ENCODE measurements around the gene TMEM98. TPM values are rescaled to one million over a fixed set of nuclear protein-coding genes. Genes with fewer than 3 reads are reported as not detected.

Gene TMEM98
- total and polyA plus RNA-seq, 2 of the 4 experiments (the other 2 are of a cell fraction) = 173 to 195 TPM

DNA sequence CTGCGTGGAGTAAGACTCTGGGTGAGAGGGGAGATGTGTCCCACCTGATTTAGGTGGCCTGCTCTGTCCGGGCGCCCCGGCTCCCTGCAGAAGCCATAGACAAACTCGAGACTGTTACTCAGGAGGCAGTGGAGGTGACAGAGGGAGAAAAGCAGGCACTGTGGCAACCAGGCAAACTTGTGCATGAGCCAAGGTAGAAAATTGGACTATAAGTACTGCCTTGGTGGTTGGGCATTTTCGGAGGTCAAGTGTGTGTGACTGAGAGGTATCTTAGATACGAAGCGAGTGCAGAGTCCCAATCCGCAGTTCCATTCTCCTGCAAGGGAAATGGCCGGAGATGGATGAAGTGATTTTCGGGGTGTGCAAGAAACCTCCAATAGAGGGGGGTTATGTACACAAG lies 36.6 kb downstream of the TMEM98 start:
- H2AK5ac ChIP-seq (ENCODE audit: low read depth, low read length) = no peak overlapping the region
- H2AFZ ChIP-seq (replicated peaks; ENCODE audit: low read length, poor library complexity) = no peak overlapping the region
- dilution Hi-C loops (cut with HindIII; ENCODE audit: low sequenced_read_pairs, unreplicated experiment) = no loop called here
- H2BK120ac ChIP-seq (ENCODE audit: low read depth, low read length) = no peak overlapping the region
- H3K9me1 ChIP-seq (ENCODE audit: insufficient read depth, low read length) = no peaks in the 10 kb centered on the region
- H4K91ac ChIP-seq (ENCODE audit: insufficient read depth, low read depth, low read length) = no peak overlapping the region
- no peak overlapping the region for H2AK9ac ChIP-seq (replicated peaks; ENCODE audit: low read depth, low read length, poor library complexity)
- no peak overlapping the region for H3K9ac ChIP-seq (ENCODE audit: low read depth, low read length)
- POLR2A ChIA-PET (ENCODE audit: unreplicated experiment) = no interaction called here
- H3K36me3 ChIP-seq (ENCODE audit: control insufficient read depth, insufficient read depth, low read length) = no peaks in the 10 kb centered on the region
- no peak overlapping the region for H3K23ac ChIP-seq (ENCODE audit: low read depth, low read length)
- ATAC-seq (ENCODE audit: low read depth) = no peak
- H4K5ac ChIP-seq (ENCODE audit: low read depth, low read length) = no peak overlapping the region
- no peaks in the 10 kb centered on the region for H4K20me1 ChIP-seq (ENCODE audit: insufficient read depth, low read length)
- no peaks in the 10 kb centered on the region for H3K79me1 ChIP-seq (ENCODE audit: low read depth in 1 of 2, low read length in 2 of 2)
- no peak overlapping the region for H3K4ac ChIP-seq (ENCODE audit: low read depth, low read length)
- in situ Hi-C loops (cut with MboI; ENCODE audit: low sequenced_read_pairs) = no loop called here
- intact Hi-C loops (cut with micrococcal nuclease) = no loop called here
- 67% methylated on average over 9 of the region's 11 CpGs; no CpG with 5 or more reads in 1 of the 2 experiments for WGBS, 2 experiments (ENCODE audit: extremely low coverage in 2 of 2, insufficient read length in 1 of 2)
- no peak overlapping the region for H2BK5ac ChIP-seq (ENCODE audit: low read depth, low read length, poor library complexity, severe bottlenecking)
- no peak overlapping the region for H3K4me2 ChIP-seq (ENCODE audit: low read depth, low read length)
- H2BK15ac ChIP-seq (ENCODE audit: low read depth, low read length) = no peak overlapping the region
- no peak overlapping the region for H4K8ac ChIP-seq (ENCODE audit: low read depth in 2 of 2, low read length in 2 of 2)
- BruUV-seq (replicated peaks) = no TSS peak
- no peak overlapping the region for H2BK20ac ChIP-seq (ENCODE audit: low read depth, low read length)
- H3K27me3 ChIP-seq (ENCODE audit: control insufficient read depth, insufficient read depth, low read length) = peaks cover 3% of the 10 kb centered on the region; the same call in 1 of the 2 replicates
- no peaks in the 10 kb centered on the region for H3K4me1 ChIP-seq (ENCODE audit: control insufficient read depth, insufficient read depth, low read length)
- CTCF ChIA-PET = no interaction called here
- H3K56ac ChIP-seq (ENCODE audit: extremely low read depth, insufficient read depth, low read length) = no peak overlapping the region
- H3K4me3 ChIP-seq (ENCODE audit: insufficient read depth, low read depth, low read length) = no peak overlapping the region
- no peak overlapping the region for H3K14ac ChIP-seq (replicated peaks; ENCODE audit: low read depth, low read length)
- H3K18ac ChIP-seq (ENCODE audit: low read depth, low read length) = no peak overlapping the region
- DNase-seq = no peak
- no peaks in the 10 kb centered on the region for H3K9me3 ChIP-seq (ENCODE audit: control insufficient read depth, insufficient read depth, low read length)
- H3K27ac ChIP-seq (ENCODE audit: insufficient read depth, low read length) = no peak overlapping the region
- no peak for TF ChIP-seq CEBPB (IDR thresholded peaks at IDR 0.05; ENCODE audit: low read depth, low read length)
- TF ChIP-seq BHLHE40 (IDR thresholded peaks at IDR 0.05; ENCODE audit: low read depth, low read length) = no peak
- TF ChIP-seq RCOR1 (IDR thresholded peaks at IDR 0.05; ENCODE audit: insufficient replicate concordance, low read length) = no peak
- TF ChIP-seq MXI1 (IDR thresholded peaks at IDR 0.05; ENCODE audit: borderline replicate concordance, low read depth, low read length) = no peak
- no peak for TF ChIP-seq RAD21 (IDR thresholded peaks at IDR 0.05; ENCODE audit: low read length)
- no peak for TF ChIP-seq MAZ (IDR thresholded peaks at IDR 0.05; ENCODE audit: borderline replicate concordance, low read depth, low read length)
- no peak for TF ChIP-seq MAFK (IDR thresholded peaks at IDR 0.05; ENCODE audit: low read depth, low read length)
- TF ChIP-seq NFE2L2 (IDR thresholded peaks at IDR 0.05; ENCODE audit: low read depth, low read length) = no peak
- no peak for TF ChIP-seq SMC3 (IDR thresholded peaks at IDR 0.05; ENCODE audit: low read depth, low read length)
- TF ChIP-seq FOS (IDR thresholded peaks at IDR 0.05; ENCODE audit: low read depth, low read length) = no peak
- TF ChIP-seq, protein P1, sequence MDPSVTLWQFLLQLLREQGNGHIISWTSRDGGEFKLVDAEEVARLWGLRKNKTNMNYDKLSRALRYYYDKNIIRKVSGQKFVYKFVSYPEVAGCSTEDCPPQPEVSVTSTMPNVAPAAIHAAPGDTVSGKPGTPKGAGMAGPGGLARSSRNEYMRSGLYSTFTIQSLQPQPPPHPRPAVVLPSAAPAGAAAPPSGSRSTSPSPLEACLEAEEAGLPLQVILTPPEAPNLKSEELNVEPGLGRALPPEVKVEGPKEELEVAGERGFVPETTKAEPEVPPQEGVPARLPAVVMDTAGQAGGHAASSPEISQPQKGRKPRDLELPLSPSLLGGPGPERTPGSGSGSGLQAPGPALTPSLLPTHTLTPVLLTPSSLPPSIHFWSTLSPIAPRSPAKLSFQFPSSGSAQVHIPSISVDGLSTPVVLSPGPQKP (IDR thresholded peaks at IDR 0.05; ENCODE audit: borderline replicate concordance, low read depth, low read length) = no peak
- no peak for TF ChIP-seq CHD1 (IDR thresholded peaks at IDR 0.05; ENCODE audit: low read depth, low read length)
- TF ChIP-seq, protein P2, sequence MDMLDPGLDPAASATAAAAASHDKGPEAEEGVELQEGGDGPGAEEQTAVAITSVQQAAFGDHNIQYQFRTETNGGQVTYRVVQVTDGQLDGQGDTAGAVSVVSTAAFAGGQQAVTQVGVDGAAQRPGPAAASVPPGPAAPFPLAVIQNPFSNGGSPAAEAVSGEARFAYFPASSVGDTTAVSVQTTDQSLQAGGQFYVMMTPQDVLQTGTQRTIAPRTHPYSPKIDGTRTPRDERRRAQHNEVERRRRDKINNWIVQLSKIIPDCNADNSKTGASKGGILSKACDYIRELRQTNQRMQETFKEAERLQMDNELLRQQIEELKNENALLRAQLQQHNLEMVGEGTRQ (IDR thresholded peaks at IDR 0.05; ENCODE audit: low read depth, low read length) = no peak
- TF ChIP-seq POLR2A (IDR thresholded peaks at IDR 0.05; ENCODE audit: low read depth, low read length) = no peak
- TF ChIP-seq, protein P3, sequence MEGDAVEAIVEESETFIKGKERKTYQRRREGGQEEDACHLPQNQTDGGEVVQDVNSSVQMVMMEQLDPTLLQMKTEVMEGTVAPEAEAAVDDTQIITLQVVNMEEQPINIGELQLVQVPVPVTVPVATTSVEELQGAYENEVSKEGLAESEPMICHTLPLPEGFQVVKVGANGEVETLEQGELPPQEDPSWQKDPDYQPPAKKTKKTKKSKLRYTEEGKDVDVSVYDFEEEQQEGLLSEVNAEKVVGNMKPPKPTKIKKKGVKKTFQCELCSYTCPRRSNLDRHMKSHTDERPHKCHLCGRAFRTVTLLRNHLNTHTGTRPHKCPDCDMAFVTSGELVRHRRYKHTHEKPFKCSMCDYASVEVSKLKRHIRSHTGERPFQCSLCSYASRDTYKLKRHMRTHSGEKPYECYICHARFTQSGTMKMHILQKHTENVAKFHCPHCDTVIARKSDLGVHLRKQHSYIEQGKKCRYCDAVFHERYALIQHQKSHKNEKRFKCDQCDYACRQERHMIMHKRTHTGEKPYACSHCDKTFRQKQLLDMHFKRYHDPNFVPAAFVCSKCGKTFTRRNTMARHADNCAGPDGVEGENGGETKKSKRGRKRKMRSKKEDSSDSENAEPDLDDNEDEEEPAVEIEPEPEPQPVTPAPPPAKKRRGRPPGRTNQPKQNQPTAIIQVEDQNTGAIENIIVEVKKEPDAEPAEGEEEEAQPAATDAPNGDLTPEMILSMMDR (conservative IDR thresholded peaks at IDR 0.05; ENCODE audit: low read depth, low read length) = no peak
- no peak for TF ChIP-seq RFX5 (IDR thresholded peaks at IDR 0.05; ENCODE audit: low read depth, low read length)

Data from IMR-90 (cell line).